DMS 273 (cell line): ENCODE results near the gene MRPS10.
A peak's percentile ranks its signal among the peaks of the same experiment; 100 is the strongest.
"Not testable (repeated sequence)": the region's sequence is repeated elsewhere in the genome, so short reads cannot be mapped to it uniquely, and the experiment has no call there.

Experiments used
- DNase-seq: peaks from one replicate; lab custom pipeline; 2025; ENCODE audit not compliant: unreplicated experiment; lab: John Stamatoyannopoulos, UW

MRPS10 gene

DNA sequence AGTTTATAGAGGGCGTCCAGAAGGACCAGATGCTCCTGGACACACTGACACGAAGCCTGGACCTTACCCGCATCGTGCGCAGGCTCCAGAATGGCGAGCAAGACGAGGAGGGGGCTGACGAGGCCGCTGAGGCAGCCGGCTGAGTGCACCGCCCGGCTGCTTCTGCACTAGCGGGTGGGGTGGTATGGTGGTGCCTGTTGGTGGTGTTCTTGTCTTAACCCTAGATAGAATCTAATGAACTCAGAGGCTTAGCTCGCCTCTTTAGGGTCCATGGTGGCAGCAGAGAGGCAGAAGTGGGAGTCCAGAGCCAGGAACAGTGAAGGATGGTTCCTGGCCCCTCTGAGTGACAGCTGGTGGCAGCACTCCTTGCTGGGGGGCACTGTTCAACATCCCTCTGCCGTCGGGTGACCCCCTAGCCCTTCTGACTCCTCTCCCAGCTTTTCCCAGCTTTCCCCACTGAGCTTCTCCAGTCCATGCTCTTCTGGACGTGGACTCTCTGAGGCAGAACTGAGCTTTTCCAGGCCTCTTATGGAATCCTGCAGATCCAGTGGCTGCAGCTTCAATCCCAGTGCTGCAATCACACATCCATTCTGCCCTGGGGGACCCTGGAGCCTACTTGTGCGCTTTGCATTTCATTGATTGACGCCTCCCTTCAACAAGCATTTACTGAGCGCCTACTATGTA lies 38.3 kb downstream of the MRPS10 start:
- no peak for DNase-seq

DNA sequence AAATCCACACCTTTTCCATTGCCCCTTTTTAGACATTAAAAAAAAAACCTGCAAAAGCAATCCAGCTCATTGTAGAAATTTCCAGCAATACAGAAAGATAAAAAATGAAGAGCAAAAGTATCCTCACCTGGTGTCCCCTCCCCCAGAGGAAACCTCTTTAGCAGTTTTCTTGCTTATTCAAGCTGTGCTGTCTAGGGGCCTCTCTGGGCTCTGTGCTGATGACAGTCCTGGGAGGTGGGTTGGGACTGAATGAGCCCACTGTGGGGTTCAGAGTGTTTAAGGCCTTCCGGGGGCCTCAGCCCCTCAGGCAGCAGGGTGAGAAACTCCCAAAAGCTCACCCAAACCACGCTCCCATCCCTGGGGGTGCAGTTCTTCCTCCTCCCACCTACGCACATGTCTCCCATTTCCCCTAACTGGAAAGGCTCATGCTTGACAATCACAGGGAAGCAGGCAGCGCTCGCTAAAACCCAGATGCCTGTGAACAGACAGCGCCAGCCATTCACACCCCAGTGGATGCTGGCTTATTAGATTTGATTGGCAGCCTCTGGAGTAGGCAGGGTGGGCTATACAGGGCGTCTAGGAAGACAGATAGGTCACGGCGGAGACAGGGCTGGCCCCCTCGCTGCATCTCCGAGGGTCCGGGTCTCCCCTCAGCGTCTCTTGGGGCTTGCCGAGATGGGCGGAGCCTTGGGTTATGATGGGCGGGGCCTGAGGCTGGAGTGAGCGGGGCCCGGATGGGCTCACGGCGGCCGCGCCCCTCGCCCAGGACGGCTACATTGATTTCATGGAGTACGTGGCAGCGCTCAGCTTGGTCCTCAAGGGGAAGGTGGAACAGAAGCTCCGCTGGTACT lies 39.9 kb downstream of the MRPS10 start:
- DNase-seq, result no peak

- no peak for DNase-seq
Measured at GRCh38 chr6:42176981-42177380, 40.7 kb downstream of the MRPS10 start.

DNA sequence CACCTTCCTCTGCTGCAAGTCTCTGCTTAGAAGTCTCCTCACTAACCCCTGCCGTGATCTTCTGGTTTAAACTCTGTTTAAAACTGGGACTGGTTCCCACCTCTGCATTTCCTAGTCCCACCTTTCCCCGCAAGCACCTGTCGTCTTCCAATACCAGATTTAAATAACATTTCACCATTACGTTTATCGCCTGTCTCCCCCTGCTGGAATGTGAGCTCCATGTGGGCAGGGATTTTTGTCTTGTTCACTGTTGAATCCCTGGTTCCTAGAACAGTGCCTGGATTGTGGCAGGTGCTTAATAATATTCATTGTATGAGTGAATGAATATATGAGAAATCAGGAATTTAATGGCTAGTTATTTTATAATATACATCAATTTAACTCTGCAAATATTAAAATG lies 41.8 kb downstream of the MRPS10 start:
- peak; percentile 49 for DNase-seq

- no peak for DNase-seq
Measured at GRCh38 chr6:42173101-42173500, 44.6 kb downstream of the MRPS10 start, which contains the start of gene GUCA1A. GUCA1A (plus strand) TSS chr6:42173364; CDS start chr6:42173614, 250 bp downstream.

DNA sequence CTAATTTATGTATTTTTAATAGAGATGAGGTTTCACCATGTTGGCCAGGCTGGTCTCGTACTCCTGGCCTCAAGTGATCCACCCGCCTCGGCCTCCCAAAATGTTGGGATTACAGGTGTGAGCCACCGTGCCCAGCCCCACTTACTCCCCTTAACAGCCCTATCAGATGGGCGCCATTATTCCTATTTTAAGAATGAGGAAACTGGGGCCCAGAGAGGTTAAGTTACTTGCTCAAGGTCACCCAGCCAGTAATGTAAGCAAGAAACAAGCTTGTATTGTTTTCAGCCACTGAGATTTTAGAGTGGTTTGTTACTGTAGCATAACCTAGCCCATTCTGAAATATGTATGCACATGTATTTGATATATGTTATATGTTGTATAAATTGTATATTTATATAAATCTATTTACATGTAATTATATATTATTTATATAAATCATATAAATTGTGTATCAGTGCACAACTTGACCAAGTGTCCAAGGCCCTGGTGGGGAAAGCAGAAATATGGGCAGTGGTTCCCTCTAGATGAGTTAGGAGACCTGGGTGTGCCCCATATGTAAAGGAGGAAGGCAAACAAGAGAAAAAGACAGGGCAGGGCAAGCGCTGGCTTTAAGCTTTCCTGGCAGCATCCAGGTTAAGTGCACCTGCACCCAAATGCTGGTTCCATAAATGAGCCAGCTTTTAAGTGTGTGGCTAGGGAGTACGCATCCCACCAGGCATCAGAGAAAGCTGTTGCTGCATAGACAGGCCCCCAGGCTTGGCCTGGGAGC lies 45.7 kb downstream of the MRPS10 start:
- DNase-seq, result no peak

- DNase-seq, result not testable (repeated sequence)
Measured at GRCh38 chr6:42169780-42170179, 47.9 kb downstream of the MRPS10 start.

GRCh38 chr6:42168650-42169049 lies 49.0 kb downstream of the MRPS10 start:
- DNase-seq, result no peak

- peak; percentile 93 for DNase-seq
Measured at GRCh38 chr6:42166444-42167141, 51.1 kb downstream of the MRPS10 start.

DNA sequence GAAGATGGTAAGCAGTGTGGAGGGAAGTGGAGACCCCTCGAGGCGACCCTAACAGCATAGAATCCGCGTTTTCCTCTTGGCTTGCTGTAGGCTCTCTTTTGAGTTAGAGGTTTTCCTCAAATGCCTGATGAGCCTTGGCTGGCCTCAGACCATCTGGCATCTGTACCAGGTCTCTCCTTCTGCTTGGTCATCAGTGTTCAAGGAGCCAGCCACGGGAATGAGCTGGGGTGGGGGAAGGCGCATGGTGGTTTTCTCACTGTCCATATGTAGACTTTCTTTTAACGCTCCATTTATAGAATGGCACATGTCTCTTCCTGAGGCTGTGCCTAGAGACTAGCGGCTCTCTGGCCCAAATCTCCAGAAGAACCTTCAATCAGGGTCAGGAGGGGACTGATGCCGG lies 52.6 kb downstream of the MRPS10 start:
- peak; percentile 47 for DNase-seq

DNA sequence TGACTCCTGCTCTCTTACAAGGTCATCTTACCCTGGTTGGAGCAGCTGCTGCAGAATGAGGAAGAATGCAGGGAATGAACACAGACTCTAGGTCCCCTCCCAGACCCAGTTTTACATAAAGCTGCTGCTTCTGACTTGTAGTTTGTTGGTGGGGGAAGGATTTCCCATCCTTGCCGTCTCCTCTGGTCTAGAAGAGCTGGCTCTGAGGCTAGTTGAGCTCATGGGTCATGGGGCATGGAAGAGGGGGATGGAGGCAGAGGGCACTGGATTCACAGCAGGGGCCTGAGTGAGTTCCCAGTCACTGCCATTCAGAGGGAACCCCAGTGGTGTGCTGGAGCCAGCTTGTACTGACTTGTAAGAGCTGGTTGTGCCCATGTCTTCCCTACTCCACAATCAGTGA lies 53.7 kb downstream of the MRPS10 start:
- no peak for DNase-seq

GRCh38 chr6:42162812-42163211 lies 54.8 kb downstream of the MRPS10 start:
- no peak for DNase-seq

DNA sequence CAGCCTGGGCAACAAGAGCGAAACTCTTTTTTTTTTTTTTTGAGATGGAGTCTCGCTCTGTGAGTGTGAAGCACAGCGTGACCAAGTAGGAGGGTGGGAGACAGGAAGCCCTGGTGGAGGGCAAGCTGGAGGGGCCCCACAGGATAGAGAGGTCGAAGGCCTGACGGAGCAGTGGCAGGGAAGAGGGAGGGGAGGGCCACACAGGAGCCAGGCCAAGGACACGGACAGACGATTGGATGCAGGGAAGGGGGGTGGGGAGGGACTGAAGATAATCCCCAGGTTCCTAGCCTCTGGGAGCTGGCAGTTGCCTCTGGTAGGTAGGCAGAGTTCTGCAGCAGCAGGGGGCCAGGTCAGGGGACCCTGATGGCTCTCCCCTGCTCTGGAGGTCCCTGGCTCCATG lies 55.3 kb downstream of the MRPS10 start:
- DNase-seq, result no peak

GRCh38 chr6:42159431-42160024 lies 58.1 kb downstream of the MRPS10 start:
- no peak for DNase-seq

GRCh38 chr6:42158631-42159030 lies 59.0 kb downstream of the MRPS10 start:
- DNase-seq, result no peak

DNA sequence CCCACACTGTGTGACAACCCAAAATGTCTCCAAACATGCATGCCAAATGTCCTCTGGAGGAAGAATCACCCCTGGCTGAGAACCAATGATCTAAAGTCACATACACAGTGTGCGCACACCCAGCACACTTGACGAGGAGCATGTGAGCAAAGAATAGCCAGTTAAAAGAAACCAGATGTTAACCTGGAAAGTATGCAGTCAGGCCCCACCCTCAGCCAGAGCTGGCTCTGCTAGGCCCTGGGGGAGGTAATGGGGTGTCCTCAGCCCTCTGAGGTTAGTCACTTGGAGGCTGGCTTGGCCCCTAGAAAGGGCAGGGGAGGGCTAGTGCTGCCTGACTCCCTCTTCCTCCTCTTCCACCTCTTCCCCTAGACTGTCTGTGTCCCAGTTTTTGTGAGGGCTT lies 59.6 kb downstream of the MRPS10 start:
- no peak for DNase-seq
